ENCODE measurements around the gene SLC4A4. TPM values are rescaled to one million over a fixed set of nuclear protein-coding genes. Genes with fewer than 3 reads are reported as not detected.

SLC4A4 gene
- total RNA-seq, 2 donors from 2014 or later, result 48.3 to 89.2 TPM

DNA sequence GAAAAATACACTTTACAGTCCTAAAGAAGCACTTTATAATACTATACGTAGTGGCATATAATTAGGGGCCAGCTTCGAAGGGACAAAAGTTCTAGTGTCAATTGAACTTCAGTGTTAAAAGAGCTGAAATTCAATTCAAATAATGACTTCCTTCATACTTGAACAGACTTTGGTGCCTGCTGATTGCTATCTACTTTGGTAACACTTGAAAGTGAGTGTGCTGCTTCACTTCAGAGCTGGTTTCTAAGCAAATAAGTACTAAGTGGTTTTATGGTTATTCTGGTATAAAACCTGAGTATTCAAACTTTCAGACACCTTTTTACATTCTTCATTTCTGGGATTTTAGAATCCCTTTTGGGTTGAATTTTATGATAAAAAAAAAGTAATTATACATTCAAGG is 107.0 kb downstream of the SLC4A4 start:
- H3K36me3 ChIP-seq, result no peaks in the 10 kb centered on the region
- TF ChIP-seq POLR2A (IDR thresholded peaks at IDR 0.05) (no peak), POLR2AphosphoS5 (IDR thresholded peaks at IDR 0.05) (no peak)
- TF ChIP-seq, protein P1, sequence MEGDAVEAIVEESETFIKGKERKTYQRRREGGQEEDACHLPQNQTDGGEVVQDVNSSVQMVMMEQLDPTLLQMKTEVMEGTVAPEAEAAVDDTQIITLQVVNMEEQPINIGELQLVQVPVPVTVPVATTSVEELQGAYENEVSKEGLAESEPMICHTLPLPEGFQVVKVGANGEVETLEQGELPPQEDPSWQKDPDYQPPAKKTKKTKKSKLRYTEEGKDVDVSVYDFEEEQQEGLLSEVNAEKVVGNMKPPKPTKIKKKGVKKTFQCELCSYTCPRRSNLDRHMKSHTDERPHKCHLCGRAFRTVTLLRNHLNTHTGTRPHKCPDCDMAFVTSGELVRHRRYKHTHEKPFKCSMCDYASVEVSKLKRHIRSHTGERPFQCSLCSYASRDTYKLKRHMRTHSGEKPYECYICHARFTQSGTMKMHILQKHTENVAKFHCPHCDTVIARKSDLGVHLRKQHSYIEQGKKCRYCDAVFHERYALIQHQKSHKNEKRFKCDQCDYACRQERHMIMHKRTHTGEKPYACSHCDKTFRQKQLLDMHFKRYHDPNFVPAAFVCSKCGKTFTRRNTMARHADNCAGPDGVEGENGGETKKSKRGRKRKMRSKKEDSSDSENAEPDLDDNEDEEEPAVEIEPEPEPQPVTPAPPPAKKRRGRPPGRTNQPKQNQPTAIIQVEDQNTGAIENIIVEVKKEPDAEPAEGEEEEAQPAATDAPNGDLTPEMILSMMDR (IDR thresholded peaks at IDR 0.05), result no peak
- H3K27ac ChIP-seq, result no peak overlapping the region
- no peaks in the 10 kb centered on the region for H3K9me3 ChIP-seq
- H3K4me1 ChIP-seq (replicated peaks), result no peaks in the 10 kb centered on the region
- no peaks in the 10 kb centered on the region for H3K27me3 ChIP-seq (replicated peaks; ENCODE audit: insufficient read depth)
- DNase-seq (ENCODE audit: low spot score), result no peak
- intact Hi-C loops (cut with DNase I), result no loop called here
- H3K4me3 ChIP-seq, result no peak overlapping the region
- WGBS, result 46% methylated on average over 2 of the region's 2 CpGs

DNA sequence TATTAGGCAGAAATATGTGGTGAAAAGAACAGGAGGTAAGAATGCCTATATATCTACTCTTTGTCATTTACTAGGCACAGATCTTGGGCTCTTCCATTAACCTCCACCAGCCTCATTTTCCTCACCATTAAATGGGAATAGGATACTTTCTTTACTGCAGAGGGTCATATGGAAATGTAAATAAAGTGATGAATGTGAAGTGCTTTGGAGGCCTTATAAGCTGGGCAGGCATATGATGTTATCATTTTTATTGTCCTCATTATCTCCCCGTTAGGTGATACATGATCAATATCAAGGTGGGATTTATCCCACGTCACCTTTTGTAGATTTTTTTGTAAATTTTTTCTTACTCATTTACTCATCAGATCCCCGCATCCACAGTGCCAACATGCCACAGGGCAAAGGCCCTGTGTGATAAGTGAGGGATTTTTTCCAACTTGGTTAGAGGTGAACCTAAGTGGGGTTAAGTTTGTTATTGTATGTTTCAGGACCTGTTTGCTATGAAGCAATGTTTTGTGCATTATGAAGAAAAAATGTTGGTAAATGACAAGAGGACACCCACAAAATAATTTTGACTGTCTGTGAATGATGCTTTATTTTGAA is 107.8 kb downstream of the SLC4A4 start:
- Histone ChIP-seq H3K27ac (no peak overlapping the region), H3K36me3 (no peaks in the 10 kb centered on the region), H3K27me3 (replicated peaks; ENCODE audit: insufficient read depth) (no peaks in the 10 kb centered on the region), H3K9me3 (no peaks in the 10 kb centered on the region), H3K4me1 (replicated peaks) (no peaks in the 10 kb centered on the region), H3K4me3 (no peak overlapping the region)
- TF ChIP-seq POLR2A (IDR thresholded peaks at IDR 0.05), result no peak
- TF ChIP-seq POLR2AphosphoS5 (IDR thresholded peaks at IDR 0.05), result no peak
- TF ChIP-seq, protein P1 (IDR thresholded peaks at IDR 0.05), result no peak
- 84% methylated on average over 3 of the region's 3 CpGs for WGBS
- DNase-seq (ENCODE audit: low spot score), result no peak
- intact Hi-C loops (cut with DNase I), result no loop called here

DNA sequence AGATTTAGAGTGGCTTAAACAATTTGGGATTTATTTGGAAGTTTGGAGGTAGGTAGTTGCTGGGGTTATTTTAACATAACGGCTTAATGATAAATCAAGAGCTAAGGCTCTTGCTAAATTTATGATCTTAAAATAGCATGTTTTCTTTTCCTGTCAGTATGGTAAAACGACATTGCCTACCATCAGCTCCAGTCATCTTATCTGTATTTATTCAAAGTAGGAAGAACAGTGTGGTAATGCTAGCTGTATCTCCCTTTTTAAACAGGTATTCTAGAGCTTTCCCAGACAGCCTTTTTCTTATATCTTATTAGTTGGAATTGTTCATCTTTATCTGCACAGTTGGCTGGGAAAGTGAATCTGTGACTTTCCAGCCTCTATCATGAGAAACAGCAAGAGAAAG is 110.2 kb downstream of the SLC4A4 start:
- Histone ChIP-seq H3K4me1 (replicated peaks) (no peaks in the 10 kb centered on the region), H3K36me3 (no peaks in the 10 kb centered on the region), H3K4me3 (no peak overlapping the region), H3K27ac (no peak overlapping the region), H3K9me3 (no peaks in the 10 kb centered on the region), H3K27me3 (replicated peaks; ENCODE audit: insufficient read depth) (no peaks in the 10 kb centered on the region)
- no peak for DNase-seq (ENCODE audit: low spot score)
- intact Hi-C loops (cut with DNase I), result no loop called here
- TF ChIP-seq, protein P1 (IDR thresholded peaks at IDR 0.05), result no peak
- TF ChIP-seq POLR2AphosphoS5 (IDR thresholded peaks at IDR 0.05) (no peak), POLR2A (IDR thresholded peaks at IDR 0.05) (no peak)
- 50% methylated on average over 2 of the region's 2 CpGs for WGBS

DNA sequence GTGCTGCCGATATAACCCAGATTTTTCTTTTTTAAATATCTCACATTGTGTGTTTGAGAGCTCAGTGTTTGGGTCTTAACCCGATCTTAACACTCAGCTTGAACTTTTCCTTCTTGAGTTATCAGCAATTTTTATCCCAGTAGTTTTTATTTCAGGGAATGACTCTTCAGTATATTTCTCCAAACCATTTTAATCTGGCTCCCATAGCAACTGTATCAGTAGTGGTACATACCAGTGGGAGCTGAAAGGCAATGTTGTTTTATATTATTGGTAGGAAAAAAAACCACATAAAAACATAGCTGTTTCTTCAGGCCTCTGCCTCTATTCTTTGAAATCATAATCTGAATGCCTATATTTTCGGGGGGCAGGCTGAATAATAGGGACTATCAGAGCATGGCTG is 111.1 kb downstream of the SLC4A4 start:
- Histone ChIP-seq H3K36me3 (no peaks in the 10 kb centered on the region), H3K4me1 (replicated peaks) (no peaks in the 10 kb centered on the region), H3K4me3 (no peak overlapping the region), H3K9me3 (no peaks in the 10 kb centered on the region), H3K27me3 (replicated peaks; ENCODE audit: insufficient read depth) (no peaks in the 10 kb centered on the region), H3K27ac (no peak overlapping the region)
- no peak for DNase-seq (ENCODE audit: low spot score)
- intact Hi-C loops (cut with DNase I), result no loop called here
- 61% methylated on average over 3 of the region's 3 CpGs for WGBS
- TF ChIP-seq POLR2A (IDR thresholded peaks at IDR 0.05) (no peak), POLR2AphosphoS5 (IDR thresholded peaks at IDR 0.05) (no peak)
- TF ChIP-seq, protein P1 (IDR thresholded peaks at IDR 0.05), result no peak

DNA sequence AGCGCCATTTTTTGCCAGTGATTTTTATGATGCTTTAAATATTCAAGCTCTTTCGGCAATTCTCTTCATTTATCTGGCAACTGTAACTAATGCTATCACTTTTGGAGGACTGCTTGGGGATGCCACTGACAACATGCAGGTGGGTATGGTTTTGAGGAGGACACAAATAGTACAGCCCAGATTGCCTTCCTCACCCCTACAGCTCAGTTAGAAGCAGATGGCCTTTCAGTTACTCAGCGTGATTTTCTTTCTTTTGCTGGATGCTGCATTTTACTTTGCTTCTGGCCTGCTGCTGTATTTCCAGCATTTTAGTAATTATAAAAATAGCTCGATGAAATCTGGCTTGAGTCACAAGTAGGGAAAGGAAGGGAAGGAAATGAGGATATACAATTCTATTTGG is 114.7 kb downstream of the SLC4A4 start:
- H3K4me3 ChIP-seq, result no peak overlapping the region
- H3K9me3 ChIP-seq, result no peaks in the 10 kb centered on the region
- TF ChIP-seq, protein P1 (IDR thresholded peaks at IDR 0.05), result no peak
- no peak for TF ChIP-seq POLR2AphosphoS5 (IDR thresholded peaks at IDR 0.05)
- no peak for TF ChIP-seq POLR2A (IDR thresholded peaks at IDR 0.05)
- no peaks in the 10 kb centered on the region for H3K36me3 ChIP-seq
- intact Hi-C loops (cut with DNase I), result no loop called here
- no peak overlapping the region for H3K27ac ChIP-seq
- DNase-seq (ENCODE audit: low spot score), result no peak
- no peaks in the 10 kb centered on the region for H3K4me1 ChIP-seq (replicated peaks)
- H3K27me3 ChIP-seq (replicated peaks; ENCODE audit: insufficient read depth), result no peaks in the 10 kb centered on the region
- 44% methylated on average over 4 of the region's 4 CpGs for WGBS
